ENCODE results near the gene NPHP3.

DNA sequence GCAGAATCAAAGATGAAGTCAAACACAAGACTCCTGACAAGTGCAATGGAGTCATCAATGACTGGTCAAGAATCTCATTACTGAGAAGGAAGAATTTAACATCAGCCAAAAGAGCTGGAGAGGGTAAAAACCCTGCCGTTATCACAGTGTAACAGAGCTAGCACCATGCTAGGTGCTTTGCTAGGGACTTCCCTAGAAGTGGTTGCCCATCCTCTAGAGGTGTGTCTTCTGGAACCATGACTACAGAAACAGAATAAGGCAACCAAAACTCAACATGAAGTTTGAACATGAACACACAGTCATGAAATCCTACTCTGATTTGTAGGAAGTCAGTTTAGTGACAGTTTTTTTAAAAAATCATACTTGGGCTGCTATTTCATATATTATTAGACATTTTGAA is 72.1 kb downstream of the NPHP3 start:
- TF ChIP-seq EZH2 (IDR thresholded peaks at IDR 0.05; ENCODE audit: insufficient read depth, poor library complexity, severe bottlenecking) (no peak), EZH2phosphoT487 (IDR thresholded peaks at IDR 0.05; ENCODE audit: insufficient read depth, low read depth) (no peak)
